Measurements from ENCODE around the gene SLC9A3.
"Not testable (repeated sequence)": the region's sequence is repeated elsewhere in the genome, so short reads cannot be mapped to it uniquely, and the experiment has no call there.

Gene SLC9A3

DNA sequence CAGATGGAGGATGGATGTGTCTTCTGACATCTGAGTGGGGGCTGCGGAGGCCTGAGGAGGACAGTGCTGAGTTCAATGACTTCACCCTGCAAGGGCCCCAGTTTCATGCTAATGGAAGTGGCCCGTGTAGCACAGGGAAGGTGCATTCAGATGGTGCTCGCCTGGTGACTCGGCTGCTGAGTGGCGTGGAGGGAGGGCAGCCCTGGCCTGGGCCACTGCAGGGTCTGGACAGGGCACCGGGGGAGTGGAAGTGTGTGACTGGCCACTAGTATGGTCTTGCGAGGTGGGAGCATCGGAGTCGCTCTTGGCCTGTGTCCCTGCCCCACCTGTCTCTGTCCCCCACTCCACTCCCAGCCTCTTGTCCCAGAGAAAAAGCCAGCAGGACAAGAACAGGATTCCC is 1.7 kb upstream of the SLC9A3 start:
- no peak for DNase-seq (ENCODE audit: low read depth)

DNA sequence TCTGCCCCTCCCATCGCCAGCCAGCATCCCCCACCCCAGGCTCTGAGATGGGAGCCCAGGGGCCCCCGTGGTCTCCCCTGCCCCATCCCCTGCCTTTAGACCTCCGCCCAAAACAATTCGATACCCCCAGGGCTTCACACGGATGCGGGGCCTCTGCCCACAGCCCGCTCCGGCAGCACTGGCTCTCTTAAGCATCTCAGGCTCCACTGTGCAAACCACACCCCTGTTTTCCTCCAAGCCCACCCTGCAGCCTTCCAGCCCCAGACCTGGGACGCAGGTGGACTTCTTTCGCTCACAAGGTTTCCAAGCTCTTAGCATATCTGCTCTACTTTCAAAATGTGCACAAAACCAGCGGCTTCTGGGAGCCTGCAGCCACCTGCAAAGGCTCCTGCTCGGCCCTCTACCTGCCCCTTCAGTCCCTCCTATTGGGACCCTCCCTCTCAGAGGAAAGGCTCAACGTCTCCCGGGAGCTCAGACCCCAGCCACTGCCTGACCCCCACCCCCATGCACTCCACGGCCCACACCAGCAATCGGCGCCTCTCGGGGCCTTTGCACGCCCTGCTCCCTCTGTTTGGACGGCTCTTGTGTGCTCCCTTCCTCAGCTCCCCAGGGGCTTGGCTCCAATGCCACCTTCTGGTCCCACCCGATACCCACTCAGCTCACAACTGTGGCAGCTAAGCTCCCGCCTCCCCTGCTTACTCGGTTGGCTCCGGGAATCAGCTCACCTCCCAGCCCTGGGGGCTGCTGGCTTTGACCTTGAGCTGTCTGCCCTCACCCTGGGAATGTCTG is 918 bp upstream of the SLC9A3 start:
- no peak for DNase-seq (ENCODE audit: low read depth)

DNA sequence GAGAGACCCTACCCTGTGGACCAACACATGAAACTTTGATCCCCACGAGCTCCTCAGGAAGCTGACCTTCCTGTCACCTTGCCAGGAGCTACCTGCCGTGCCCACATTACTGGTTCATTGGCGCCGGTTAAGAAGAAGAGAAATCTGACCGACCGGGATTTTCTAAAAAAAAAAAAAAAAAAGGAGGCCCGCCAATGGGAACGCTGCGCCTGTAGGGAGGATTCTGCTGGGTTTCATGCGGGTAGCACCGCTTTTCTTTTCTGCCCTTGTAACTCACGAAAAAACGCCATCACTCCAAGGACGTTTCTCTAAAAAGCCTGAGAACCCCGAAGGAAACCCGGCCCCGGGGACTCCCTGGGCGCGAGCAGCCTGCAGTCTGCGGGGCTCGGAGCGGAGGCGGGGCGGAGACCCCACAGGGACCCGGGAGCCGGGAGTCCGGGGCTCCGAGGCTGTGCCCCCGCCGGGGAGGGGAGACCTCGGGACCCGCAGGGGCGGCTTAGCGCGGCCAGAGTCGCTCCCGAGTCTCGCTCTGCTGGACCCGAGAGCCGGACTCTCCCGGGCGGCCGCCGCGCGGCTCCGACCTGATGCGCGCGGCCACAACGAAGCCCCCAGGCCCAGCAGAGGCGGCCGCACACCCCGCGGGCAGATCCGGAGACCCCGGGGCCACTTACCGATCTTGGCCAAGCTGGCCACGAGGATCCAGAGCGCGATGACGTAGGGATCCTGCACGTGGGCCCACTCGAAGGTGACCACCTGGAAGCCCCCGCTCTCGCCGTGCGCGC is 617 bp downstream of the SLC9A3 start:
- DNase-seq (ENCODE audit: low read depth): no peak

DNA sequence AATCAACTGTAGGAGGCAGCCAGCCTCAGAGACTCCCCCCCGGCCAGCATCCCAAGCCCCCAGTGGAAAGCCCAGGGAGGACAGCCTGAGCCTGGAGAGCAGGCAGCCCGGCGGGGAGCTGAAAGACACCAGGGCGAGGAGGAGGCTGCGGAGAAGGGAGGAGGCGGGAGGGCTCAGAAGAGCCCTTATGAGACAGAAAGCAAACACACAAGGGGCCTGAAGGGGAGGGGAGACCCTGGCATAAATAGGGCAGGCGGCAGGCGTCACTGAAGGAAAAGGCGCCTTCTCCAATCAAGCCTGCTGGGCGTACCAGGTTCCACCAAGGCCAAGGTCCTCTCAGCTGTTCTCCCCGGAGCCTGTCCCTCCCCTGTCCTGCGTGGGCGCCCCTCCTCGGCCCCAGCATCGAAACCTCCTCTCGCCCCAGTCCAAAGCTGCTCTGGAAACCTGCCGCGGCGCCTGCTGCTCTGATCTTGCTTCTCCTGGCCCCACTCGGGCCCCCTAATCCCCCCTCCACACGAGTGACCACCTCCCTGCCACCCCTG is 1.3 kb downstream of the SLC9A3 start:
- DNase-seq (ENCODE audit: low read depth): no peak

DNA sequence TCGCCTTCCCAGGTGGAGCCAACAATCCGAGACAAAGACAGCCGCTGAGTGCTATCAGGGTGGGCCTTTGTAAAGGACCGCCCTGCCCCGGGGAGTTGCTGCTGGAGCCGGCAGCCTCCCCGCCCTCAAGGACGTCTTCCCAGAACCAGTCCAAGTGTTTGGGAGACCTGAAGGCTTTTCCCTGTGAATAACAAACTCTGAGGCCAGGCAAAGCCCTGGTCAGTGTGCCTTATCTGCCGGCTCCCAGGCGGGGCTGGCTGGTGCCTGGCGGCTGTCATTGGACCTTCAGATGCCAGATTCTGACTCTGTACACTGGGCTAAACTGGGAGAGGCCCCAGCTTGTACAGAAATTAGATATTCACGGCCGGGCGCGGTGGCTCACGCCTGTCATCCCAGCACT is 2.1 kb downstream of the SLC9A3 start:
- DNase-seq (ENCODE audit: low read depth): no peak

DNA sequence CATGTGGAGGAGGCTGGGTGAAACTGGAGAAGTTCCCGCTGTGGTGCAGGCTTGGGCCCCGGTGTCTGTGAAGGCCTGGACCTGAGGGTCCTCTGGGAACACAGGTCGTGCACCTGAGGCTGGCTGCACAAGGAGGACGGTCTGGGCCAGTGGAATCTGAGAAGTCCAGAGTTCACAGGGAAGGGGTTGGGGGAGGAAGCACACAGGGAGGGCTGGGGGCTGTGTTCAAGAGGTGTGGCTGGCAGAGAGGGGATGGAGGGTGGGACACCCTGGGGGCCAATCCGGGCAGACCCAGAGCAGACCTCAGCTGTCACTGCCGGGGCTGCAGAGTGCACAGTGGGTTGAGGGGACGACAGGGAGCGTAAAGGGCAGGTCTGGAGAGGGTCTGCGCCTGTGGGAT is 2.6 kb downstream of the SLC9A3 start:
- DNase-seq (ENCODE audit: low read depth): no peak

DNA sequence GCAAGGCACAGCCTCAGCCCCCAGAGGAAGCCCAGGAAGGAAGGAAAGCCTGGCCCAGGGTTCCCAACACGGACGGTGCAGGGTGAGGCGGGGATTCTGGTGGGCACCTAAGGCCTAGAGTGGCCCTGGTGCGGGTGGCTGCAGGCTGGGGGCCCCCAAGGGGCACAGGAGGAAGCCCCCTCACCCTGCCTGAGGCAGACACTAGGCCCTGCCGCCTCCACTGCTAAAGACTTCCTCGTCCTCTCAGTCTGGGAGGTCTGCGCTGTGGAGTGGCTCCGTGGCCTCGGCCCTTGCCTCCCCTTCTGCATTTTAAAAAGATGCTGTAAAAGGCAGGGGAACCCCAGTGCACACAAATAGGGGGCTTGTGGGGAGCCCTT is 3.4 kb downstream of the SLC9A3 start:
- no peak for DNase-seq (ENCODE audit: low read depth)

DNA sequence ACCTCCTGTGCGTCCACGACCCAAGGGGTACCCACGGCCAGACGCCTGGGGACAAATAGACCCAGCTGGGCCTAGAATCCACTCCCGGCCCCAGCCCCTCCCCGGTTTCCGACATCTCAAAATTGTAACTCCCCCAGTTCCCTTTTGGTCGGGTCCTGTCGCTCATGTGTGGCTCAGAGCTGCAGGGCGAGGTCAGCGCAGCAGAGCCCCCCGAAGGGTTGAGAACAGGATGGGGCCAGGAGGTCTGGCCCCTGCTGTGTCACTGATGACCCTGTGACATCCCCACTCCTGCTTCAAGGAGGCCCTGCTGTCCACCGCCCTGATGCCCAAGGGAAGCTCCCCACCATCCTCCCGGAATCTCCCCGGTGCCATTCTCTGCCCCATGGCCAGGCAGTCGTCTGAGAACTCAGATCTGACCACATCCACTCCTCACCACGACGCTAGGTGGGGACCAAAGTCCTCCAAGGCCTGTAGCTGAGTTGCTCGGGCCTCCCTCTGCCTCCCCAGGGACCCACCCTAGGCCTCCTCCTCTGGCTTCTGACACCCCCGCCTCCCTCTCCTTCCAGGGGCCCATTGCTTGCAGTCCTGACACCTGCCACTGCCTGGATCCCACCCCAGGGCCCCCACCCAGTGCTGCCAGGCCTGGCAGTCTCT is 3.9 kb downstream of the SLC9A3 start:
- DNase-seq (ENCODE audit: low read depth): no peak

DNA sequence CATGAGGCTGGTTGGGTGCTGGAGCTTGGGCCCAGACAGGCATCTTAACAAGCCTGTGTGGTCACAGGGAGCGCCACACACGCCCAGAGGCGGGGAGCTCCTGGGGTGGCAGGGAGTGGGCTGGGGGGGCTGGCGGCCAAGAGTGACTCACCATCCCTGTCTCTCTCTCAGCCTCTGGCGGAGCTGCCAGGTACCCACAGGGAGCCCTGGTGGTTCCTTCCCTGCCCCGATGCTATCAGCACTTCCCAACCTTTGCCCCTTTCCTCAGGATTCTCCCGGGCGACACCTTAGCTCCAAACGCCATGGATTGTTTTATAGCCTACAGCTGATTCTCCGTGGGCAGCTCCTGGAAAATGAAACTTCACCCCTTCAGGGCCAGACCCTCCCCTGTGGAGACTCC is 5.5 kb downstream of the SLC9A3 start:
- no peak for DNase-seq (ENCODE audit: low read depth)

DNA sequence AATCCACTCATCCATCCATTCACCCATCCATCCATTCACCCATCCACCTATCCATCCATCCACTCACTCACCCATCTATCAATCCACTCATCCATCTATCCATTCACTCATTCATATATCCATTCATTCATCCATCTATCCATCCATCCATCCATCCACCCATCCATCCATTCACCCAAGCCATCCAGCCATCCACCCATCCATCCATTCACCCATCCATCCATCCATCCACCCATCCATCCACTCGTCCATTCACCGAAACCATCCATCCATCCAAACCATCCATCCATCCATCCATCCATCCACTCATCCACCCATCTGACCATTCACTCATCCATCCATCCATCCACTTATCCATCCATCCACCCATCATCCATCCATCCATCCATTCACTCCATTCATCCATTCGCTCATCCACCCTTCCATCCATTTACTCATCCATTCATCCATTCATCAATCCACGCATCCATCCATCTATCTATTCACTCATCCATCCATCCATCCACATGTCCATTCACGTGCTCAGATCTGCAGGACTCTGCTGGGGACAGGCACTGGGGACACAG is 6.6 kb downstream of the SLC9A3 start:
- DNase-seq (ENCODE audit: low read depth): no peak

DNA sequence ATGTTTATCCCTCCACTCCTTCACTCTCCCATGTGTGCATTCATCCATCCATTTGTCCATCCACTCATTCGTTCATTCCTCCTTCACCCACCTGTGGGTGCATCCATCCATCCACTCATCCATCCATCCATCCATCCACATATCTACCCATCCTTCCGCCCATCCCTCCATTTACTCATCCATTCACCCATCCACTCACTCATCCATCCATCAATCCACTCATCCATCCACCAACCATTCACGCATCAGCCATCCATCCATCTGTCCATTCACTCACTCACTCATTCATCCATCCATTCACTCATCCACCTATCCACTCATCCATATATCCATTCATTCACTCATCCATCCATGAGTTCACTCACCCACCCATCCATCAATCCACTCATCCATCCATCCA is 7.3 kb downstream of the SLC9A3 start:
- no peak for DNase-seq (ENCODE audit: low read depth)

DNA sequence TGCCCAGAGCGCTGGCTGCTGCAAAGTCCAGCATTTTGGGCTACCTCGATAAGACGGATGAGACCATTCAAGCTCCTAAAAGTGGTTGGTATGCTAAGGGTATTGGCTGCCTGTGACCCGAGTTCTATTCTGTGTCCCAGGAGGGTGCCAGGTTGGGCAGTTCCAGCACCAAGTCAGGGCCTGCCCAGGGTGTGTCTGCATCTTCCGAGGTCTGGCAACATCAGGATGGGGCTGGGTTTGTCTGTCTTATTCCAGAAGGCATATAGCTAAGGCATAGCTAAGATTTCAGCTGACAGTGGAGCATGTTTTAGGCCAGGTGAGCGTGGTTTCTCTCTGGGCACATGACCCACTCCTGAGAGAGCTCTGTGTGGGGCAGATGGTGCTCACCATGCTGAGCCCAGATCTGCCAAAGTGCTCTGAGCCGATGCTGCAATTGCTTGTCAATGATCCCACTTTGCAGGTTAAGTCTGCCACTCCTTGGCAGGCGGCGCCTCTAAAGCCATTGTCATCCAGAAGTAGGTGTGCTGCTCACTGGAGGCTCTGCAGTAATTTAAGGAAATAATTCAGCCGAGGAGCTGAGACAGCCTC is 7.8 kb downstream of the SLC9A3 start:
- no peak for DNase-seq (ENCODE audit: low read depth)

DNA sequence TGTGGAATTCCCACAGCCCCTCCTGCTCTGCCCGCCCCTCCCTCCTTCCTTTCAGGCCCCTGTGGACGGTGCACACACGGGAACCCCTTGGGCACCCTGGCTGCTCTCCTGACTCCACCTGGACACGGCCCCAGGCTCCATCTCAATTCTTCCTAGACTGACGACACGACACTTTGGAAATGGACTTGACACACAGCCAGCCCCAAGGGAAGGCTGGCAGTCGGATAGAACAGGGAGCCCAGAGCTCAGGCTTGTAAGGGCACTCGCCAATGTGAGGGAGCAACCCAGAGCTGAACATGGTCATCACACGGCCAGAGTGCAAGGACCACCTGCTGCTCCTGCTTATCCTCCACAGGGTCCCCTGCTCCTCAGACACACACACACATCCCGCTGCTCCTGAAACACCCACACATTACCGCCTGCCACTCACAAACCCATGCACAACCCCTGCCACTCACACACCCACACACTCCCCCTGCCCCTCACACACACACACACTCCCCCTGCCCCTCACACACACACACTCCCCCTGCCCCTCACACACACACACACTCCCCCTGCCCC is 8.9 kb downstream of the SLC9A3 start:
- DNase-seq (ENCODE audit: low read depth): no peak

DNA sequence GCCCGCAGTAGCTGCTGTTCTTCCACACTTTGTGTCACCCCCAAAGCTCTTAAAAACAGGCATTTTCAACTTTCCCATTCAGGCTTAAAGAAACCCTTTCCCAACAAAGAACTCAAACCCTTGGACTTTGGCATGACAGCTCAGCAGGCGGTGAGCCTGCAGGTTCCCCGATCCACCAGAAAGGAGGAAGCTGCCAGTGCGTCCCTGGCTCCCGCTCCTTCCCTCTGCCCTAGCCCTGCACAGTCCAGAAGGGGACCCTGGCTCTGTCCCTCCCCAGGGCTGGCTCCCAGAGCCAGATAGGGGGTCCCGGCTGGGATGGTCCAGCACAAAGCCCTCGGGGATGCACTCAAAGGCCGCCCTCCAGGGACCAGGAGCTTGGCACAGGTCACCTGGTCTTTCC is 9.6 kb downstream of the SLC9A3 start:
- DNase-seq (ENCODE audit: low read depth): no peak

DNA sequence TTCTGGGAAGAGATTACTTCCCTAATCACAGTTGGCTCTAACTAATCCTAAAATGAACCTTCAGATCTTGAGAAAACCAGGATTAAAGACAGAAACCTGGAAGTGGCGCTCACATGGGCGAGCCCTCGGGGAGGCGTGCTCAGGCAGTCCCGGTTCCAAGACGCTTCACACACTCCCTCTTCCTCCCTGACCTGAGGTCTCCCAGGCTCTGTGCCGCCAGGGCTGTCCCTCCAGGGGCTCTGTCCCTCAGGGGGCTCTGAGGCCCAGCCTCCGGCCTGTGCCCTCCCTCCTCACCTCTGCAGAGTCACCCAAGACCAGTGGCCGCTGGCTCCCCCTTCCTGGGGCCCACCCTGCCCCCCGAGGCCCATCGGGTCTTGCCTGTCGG is 10.2 kb downstream of the SLC9A3 start:
- DNase-seq (ENCODE audit: low read depth): no peak

DNA sequence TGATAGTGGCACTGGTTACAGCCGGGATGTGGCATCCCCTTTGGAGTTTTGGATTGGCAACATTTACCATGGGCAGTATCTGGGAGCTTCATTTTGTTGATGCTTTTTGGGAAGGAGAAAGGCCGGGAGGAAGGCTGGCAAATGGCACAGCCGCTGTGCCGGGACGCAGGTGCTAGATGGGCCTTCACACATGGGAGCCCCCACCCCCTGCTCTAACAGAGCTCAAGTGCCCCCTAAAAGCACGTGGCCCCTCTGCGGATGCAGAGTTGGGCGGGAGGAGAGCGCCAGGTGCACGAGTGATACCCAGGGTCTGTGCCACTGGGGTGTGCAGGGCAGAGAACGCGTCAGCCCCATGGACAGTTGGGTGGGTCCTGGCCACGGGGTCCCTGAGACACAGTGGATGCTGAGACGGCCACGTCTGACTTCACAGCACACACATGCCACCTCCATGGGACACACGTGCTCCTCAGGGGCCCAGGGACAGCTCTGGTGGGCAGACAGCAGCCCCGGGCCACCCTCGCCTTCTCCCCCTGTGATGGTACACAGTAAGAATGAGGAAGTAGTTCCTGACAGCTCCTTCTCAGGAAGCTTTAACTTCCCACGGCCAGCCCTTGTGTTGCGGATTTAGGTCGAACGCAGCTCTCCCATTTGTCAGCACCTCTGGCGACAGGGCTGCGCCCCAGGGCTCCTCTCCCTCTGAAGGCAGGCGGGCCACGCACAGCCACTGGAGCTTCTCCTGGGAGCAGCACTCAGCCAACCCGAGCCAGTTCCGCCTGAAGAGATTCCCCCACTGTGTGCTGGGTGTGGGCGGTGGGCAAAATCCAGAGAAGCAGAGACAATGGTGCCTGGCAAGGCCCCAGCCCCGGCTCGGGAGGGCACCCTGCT is 10.8 kb downstream of the SLC9A3 start:
- DNase-seq (ENCODE audit: low read depth): no peak

DNA sequence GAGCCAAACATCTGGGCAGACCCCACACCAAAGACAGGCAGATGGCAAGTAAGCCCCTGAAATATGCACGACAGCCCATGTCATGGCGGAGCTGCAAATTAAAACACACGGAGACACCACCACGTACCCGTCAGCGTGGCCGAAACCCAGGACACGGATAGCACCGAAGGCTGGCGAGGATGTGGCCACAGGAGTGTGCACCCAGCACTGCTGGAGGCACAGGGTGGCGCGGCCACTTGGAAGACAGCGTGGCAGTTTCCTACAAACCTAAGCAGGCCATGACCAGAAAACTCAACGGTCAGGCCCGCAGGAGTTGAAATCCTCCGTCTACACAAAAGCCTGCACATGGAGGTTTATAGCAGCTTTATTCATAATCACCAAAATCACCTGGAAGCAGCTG is 12.8 kb downstream of the SLC9A3 start:
- no peak for DNase-seq (ENCODE audit: low read depth)

DNA sequence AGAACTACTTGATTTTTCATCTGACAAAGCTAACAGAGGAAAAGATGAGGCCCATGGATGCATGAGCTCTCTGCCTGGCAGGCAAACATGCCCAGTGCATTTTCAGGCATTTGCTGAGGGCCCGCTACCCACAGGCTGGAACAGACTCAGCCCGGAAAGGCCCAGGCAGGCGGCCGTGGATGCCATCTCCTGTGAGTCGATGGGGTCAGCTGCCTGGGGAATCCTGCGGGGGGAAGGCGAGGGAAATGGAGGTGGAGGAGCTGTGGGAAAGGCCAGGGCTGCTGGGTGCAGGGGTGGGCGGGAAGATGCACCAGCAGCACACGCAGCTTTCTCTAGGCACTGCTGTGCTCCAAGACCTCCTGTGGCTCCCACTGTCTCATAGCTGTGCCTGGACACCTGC is 13.7 kb downstream of the SLC9A3 start:
- DNase-seq (ENCODE audit: low read depth): no peak

DNA sequence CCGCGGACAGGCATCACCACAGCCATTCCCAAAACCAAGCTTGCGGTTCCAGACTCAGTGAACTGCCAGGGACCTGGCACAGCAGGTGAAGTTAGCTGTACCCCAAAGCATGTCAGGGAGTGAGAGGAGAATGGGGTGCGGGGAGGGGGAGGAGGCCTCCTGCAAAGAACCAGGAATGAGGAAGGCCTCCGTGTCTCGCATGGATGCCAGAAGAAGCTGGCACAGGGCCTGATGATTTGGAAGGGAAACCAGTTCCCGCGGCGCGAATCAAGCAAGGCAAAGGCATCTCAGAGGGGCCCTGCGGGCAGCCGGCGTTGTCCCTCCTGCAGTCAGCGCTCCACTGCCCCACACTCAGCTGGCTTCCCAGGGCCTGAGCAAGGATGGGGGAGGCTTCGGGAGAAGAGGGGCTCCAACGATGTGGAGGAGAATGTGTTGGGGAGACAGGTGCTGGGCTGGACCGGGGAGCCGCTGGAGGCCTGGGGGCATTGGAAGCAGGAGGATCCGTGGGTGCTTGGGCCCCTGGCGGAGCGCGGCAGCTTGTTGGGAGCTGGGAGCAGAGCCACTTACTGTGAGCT is 14.6 kb downstream of the SLC9A3 start:
- DNase-seq (ENCODE audit: low read depth): no peak

DNA sequence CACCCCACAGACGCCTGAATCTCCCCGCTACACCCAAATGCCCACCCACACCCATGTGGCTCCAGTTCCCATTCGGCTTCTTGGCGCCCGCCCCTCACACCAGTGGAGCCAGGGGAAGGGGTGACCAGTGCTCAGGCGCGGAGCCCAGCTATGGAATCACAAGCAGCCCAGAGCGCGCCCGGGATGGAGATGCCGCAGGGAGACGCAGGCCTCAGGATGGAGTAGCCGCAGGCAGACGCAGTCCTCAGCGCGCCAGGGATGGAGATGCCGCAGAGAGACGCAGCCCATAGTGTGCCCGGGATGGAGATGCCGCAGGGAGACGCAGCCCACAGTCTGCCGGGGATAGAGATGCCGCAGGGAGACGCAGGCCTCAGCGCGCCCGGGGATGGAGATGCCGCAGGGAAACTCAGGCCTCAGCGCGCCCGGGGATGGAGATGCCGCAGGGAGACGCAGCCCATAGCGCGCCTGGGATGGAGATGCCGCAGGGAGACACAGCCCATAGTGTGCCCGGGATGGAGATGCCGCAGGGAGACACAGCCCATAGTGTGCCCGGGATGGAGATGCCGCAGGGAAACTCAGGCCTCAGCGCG is 16.2 kb downstream of the SLC9A3 start:
- not testable (repeated sequence) for DNase-seq (ENCODE audit: low read depth)
